Measurements from ENCODE around the gene LAMB4.

DNA sequence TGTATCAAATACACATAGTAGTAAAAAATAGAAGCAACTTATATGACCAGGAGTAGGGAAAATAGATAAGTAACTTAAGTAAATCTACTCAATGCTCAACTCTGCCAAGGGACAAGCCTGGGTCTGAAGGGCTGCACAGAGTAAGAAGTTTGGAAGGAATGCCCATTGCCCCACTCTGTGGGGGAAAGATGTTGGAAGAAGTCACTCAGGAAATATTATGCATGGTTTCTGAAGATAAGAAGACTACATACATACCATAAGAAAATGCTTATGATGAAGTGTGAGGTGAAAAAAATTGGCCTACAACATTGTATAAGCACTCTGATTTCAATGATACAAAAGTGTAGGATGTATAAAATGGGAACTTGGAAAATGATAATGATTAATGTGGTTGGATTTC, 54.0 kb downstream of the LAMB4 start:
- TF ChIP-seq EZH2 (IDR thresholded peaks at IDR 0.05; ENCODE audit: borderline replicate concordance, insufficient read depth, low read depth, low read length, poor library complexity, severe bottlenecking), result no peak
- TF ChIP-seq, protein P1, sequence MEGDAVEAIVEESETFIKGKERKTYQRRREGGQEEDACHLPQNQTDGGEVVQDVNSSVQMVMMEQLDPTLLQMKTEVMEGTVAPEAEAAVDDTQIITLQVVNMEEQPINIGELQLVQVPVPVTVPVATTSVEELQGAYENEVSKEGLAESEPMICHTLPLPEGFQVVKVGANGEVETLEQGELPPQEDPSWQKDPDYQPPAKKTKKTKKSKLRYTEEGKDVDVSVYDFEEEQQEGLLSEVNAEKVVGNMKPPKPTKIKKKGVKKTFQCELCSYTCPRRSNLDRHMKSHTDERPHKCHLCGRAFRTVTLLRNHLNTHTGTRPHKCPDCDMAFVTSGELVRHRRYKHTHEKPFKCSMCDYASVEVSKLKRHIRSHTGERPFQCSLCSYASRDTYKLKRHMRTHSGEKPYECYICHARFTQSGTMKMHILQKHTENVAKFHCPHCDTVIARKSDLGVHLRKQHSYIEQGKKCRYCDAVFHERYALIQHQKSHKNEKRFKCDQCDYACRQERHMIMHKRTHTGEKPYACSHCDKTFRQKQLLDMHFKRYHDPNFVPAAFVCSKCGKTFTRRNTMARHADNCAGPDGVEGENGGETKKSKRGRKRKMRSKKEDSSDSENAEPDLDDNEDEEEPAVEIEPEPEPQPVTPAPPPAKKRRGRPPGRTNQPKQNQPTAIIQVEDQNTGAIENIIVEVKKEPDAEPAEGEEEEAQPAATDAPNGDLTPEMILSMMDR (IDR thresholded peaks at IDR 0.05), result no peak
